ENCODE results near the gene TPRG1L.

Gene TPRG1L

GRCh38 chr1:3668585-3669300 is 43.9 kb downstream of the TPRG1L start:
- no peak for DNase-seq

GRCh38 chr1:3669421-3669821 is 44.6 kb downstream of the TPRG1L start:
- DNase-seq = no peak

- DNase-seq = no peak
Observed at GRCh38 chr1:3669971-3670431, 45.2 kb downstream of the TPRG1L start.

GRCh38 chr1:3670823-3671265 is 46.0 kb downstream of the TPRG1L start:
- DNase-seq = no peak

GRCh38 chr1:3671371-3672180 is 46.8 kb downstream of the TPRG1L start:
- DNase-seq = no peak

- no peak for DNase-seq
Observed at GRCh38 chr1:3672231-3672970, 47.6 kb downstream of the TPRG1L start.

- DNase-seq = no peak
Observed at GRCh38 chr1:3672971-3673361, 48.2 kb downstream of the TPRG1L start.

GRCh38 chr1:3673381-3674099 is 48.7 kb downstream of the TPRG1L start:
- no peak for DNase-seq

GRCh38 chr1:3674100-3675094 is 49.6 kb downstream of the TPRG1L start:
- no peak for DNase-seq

- DNase-seq = no peak
Observed at GRCh38 chr1:3675436-3675835, 50.6 kb downstream of the TPRG1L start.

- peak; percentile 16 for DNase-seq
Observed at GRCh38 chr1:3676581-3677470, 52.0 kb downstream of the TPRG1L start.

GRCh38 chr1:3677484-3677883 is 52.7 kb downstream of the TPRG1L start:
- no peak for DNase-seq

- no peak for DNase-seq
Observed at GRCh38 chr1:3678361-3679097, 53.7 kb downstream of the TPRG1L start.

- no peak for DNase-seq
Observed at GRCh38 chr1:3679098-3679555, 54.3 kb downstream of the TPRG1L start.

Measured in stimulated activated CD4-positive, alpha-beta T cell treated with anti-CD3 and anti-CD28 coated beads, Interleukin-15, amount 100 ng/mL, for 24 hours (primary cell).